K562 (cell line): ENCODE data around the gene SDK1. TPM values are rescaled to one million over a fixed set of nuclear protein-coding genes. Genes with fewer than 3 reads are reported as not detected.

Source experiments
- ATAC-seq: fragments of 200-7000 bp; cut with Tn5 transposase; 3 replicates; pipeline ENCODE4 v1.9.1; 2020; ENCODE audit warnings: moderate library complexity
- BruUV-seq: library from RNA; stranded (reverse); fragments of 400-500 nt; replicated peaks from 2 replicates; lab custom pipeline; 2021; lab: Mats Ljungman, UMichigan
- CTCF ChIA-PET: fragments of 300-600 bp; formaldehyde crosslinking; extraction: SDS; loops from one replicate; lab custom pipeline; 2021; ENCODE audit warnings: low intra/inter-chr PET ratio; lab: Yijun Ruan, JAX
- POLR2A ChIA-PET: fragments of 300-600, 350-650 bp; sonication (Branson Sonifier 250); formaldehyde crosslinking; extraction: SDS; loops from one replicate; lab custom pipeline; 2021; ENCODE audit warnings: antibody characterized with exemption, inconsistent platforms; lab: Yijun Ruan, JAX
- DNase-seq, 4 experiments: peaks; one replicate each; pipeline versions ENCODE4 v3.0.0 to v3.0.0-alpha.2; 2011 to 2018; ENCODE audit warnings: low spot score in 3 of 4, mixed read lengths in 3 of 4; ENCODE audit errors: extremely low read depth in 1 of 4
- FAIRE-seq: peaks from 2 replicates; lab custom pipeline; 2011; peaks lifted over from hg19 to GRCh38; lab: Jason Lieb, UNC
- H2AFZ ChIP-seq: 2 replicates; pipeline ENCODE4 v1.6.0; 2011; ENCODE audit warnings: low read depth, low read length, control low read depth, inconsistent platforms
- H3K27ac ChIP-seq: fragments of 200-600 bp; 3 replicates; pipeline ENCODE4 v1.8.0; 2011; ENCODE audit warnings: low read depth, mild to moderate bottlenecking, control low read depth, inconsistent platforms, low read length, moderate library complexity, mixed read lengths; ENCODE audit errors: extremely low read depth
- H3K27me3 ChIP-seq, 2 experiments: fragments of 300-600 bp in 1 of 2; 2 replicates in 1 of 2; 3 replicates in 1 of 2; pipeline versions ENCODE4 v1.6.0 to v1.8.0; 2011; ENCODE audit warnings: inconsistent platforms in 2 of 2, low read length in 2 of 2, mild to moderate bottlenecking in 1 of 2, mixed read lengths in 1 of 2, moderate library complexity in 1 of 2; ENCODE audit not compliant: control insufficient read depth in 2 of 2, insufficient read depth in 2 of 2
- H3K36me3 ChIP-seq: fragments of 300-600 bp; 3 replicates; pipeline ENCODE4 v1.8.0; 2011; ENCODE audit warnings: mild to moderate bottlenecking, low read length, inconsistent platforms; ENCODE audit not compliant: control insufficient read depth, insufficient read depth
- H3K4me1 ChIP-seq, 2 experiments: fragments of 200-600 bp in 1 of 2; replicated peaks in 1 of 2; 2 replicates in 1 of 2; 3 replicates in 1 of 2; pipeline versions ENCODE4 v1.5.1 to v1.8.0; 2011; ENCODE audit warnings: inconsistent platforms in 2 of 2, low read length in 2 of 2, mild to moderate bottlenecking in 1 of 2, mixed read lengths in 1 of 2, moderate library complexity in 1 of 2; ENCODE audit not compliant: control insufficient read depth in 2 of 2, insufficient read depth in 2 of 2
- H3K4me2 ChIP-seq: 2 replicates; pipeline ENCODE4 v1.6.1; 2011; ENCODE audit warnings: low read length, control low read depth, inconsistent platforms, mixed read lengths; ENCODE audit not compliant: insufficient read depth
- H3K4me3 ChIP-seq: fragments of 200-600 bp; sonication (generic), shearing (Covaris generic); 2 replicates; pipeline ENCODE4 v1.5.1; 2016; ENCODE audit warnings: control low read depth, inconsistent platforms
- H3K79me2 ChIP-seq: fragments of 200-600 bp; 3 replicates; pipeline ENCODE4 v1.8.0; 2011; ENCODE audit warnings: low read length, inconsistent platforms; ENCODE audit not compliant: control insufficient read depth, insufficient read depth
- H3K9ac ChIP-seq, 2 experiments: 2 replicates each; pipeline versions ENCODE4 v1.6.0 to v1.6.1; 2011; ENCODE audit warnings: low read depth in 2 of 2, low read length in 2 of 2, control low read depth in 1 of 2, inconsistent platforms in 1 of 2, mild to moderate bottlenecking in 1 of 2, mixed read lengths in 1 of 2; ENCODE audit not compliant: insufficient read depth in 1 of 2
- H3K9me1 ChIP-seq: one replicate; pipeline ENCODE4 v1.6.0; 2011; ENCODE audit warnings: inconsistent platforms, mild to moderate bottlenecking, low read length, moderate library complexity; ENCODE audit not compliant: control insufficient read depth, insufficient read depth
- H3K9me3 ChIP-seq: replicated peaks from 2 replicates; pipeline ENCODE4 v1.5.1; 2011; ENCODE audit warnings: low read depth, low read length, inconsistent platforms; ENCODE audit not compliant: control insufficient read depth, insufficient read depth
- H4K20me1 ChIP-seq: replicated peaks from 2 replicates; pipeline ENCODE4 v1.6.1; 2011; ENCODE audit warnings: low read length, inconsistent platforms, mixed read lengths; ENCODE audit not compliant: control insufficient read depth, insufficient read depth
- FOXK1 ChIP-seq: sonication (generic); formaldehyde crosslinking; IDR thresholded peaks from 2 replicates; pipeline ENCODE4 v1.8.0; 2022; ENCODE audit warnings: missing genetic modification reagents, mild to moderate bottlenecking, borderline replicate concordance
- GTF2A2 ChIP-seq: IDR thresholded peaks from 2 replicates; pipeline ENCODE4 v1.6.1; 2016; ENCODE audit warnings: mild to moderate bottlenecking, missing genetic modification characterization, missing compliant biosample characterization
- HDAC6 ChIP-seq: IDR thresholded peaks from 2 replicates; pipeline ENCODE4 v1.6.1; 2012; ENCODE audit warnings: low read depth, mild to moderate bottlenecking, control low read depth, inconsistent platforms, low read length, moderate library complexity
- HMBOX1 ChIP-seq: sonication (generic); IDR thresholded peaks from 2 replicates; pipeline ENCODE4 v1.6.1; 2016
- ILF3 ChIP-seq: fragments of 450-650 bp; IDR thresholded peaks from 2 replicates; pipeline ENCODE4 v1.6.1; 2018; ENCODE audit warnings: antibody characterized with exemption, mild to moderate bottlenecking, moderate library complexity, borderline replicate concordance
- KLF6 ChIP-seq: fragments of 250-450 bp; sonication (Bioruptor Pico); IDR thresholded peaks from 2 replicates; pipeline ENCODE4 v1.4.0; 2020; ENCODE audit warnings: mild to moderate bottlenecking, moderate library complexity, borderline replicate concordance
- MYC ChIP-seq, 2 experiments: fragments of 250-450 bp in 1 of 2; sonication (Bioruptor Pico) in 1 of 2; IDR thresholded peaks; 2 replicates each; pipeline versions ENCODE4 v1.5.1 to v1.6.1; 2012 to 2021; ENCODE audit warnings: low read depth in 2 of 2, borderline replicate concordance in 1 of 2, improper control_type of control experiment in 1 of 2, low read length in 1 of 2, mild to moderate bottlenecking in 1 of 2, moderate library complexity in 1 of 2
- PML ChIP-seq: IDR thresholded peaks from 2 replicates; pipeline ENCODE4 v1.6.1; 2012; ENCODE audit warnings: low read length, inconsistent platforms
- RBM39 ChIP-seq: fragments of 200-400 bp; formaldehyde crosslinking; optimal IDR thresholded peaks from 2 replicates; pipeline ENCODE3; 2018; ENCODE audit warnings: low read depth, low read length
- RNF2 ChIP-seq: sonication (generic); IDR thresholded peaks from 2 replicates; pipeline ENCODE4 v1.6.1; 2016
- TCF15 ChIP-seq: fragments of 250-450 bp; sonication (Bioruptor Pico); IDR thresholded peaks from 2 replicates; pipeline ENCODE4 v1.8.0; 2022; ENCODE audit warnings: moderate library complexity, mild to moderate bottlenecking, inconsistent platforms
- UBTF ChIP-seq, 2 experiments: IDR thresholded peaks; 2 replicates each; pipeline ENCODE4 v1.6.1; 2012; ENCODE audit warnings: improper control_type of control experiment in 2 of 2, low read depth in 2 of 2, low read length in 2 of 2, borderline replicate concordance in 1 of 2
- ZNF445 ChIP-seq: fragments of 250-450 bp; sonication (Bioruptor Pico); IDR thresholded peaks from 2 replicates; pipeline ENCODE4 v1.4.0; 2020; ENCODE audit warnings: low read depth, mild to moderate bottlenecking, moderate library complexity
- ZNF449 ChIP-seq: fragments of 250-450 bp; sonication (Bioruptor Pico); IDR thresholded peaks from 2 replicates; pipeline ENCODE4 v1.8.0; 2022; ENCODE audit warnings: moderate library complexity, mild to moderate bottlenecking, inconsistent platforms
- ZNF79 ChIP-seq: fragments of 250-450 bp; sonication (Bioruptor Pico); IDR thresholded peaks from 2 replicates; pipeline ENCODE4 v1.4.0; 2020; ENCODE audit warnings: low read depth, mild to moderate bottlenecking, moderate library complexity
- whole genome bisulfite sequencing: fragments of 100-300 bp; shearing (Covaris generic); methylation state at CpG from one replicate; pipeline ENCODE4 v1.1.6; 2016; ENCODE audit warnings: low coverage, mixed read lengths; ENCODE audit not compliant: insufficient coverage; ENCODE audit errors: missing lambda C conversion rate; 5-methylcytosine and 5-hydroxymethylcytosine counted together
- in situ Hi-C: fragments of 300-500 bp; cut with MboI; formaldehyde crosslinking; loops from 4 replicates; pipeline ENCODE4 v1.15.0; 2018; ENCODE audit warnings: inconsistent platforms, mixed read lengths
- intact Hi-C: fragments of 100-400 bp; cut with micrococcal nuclease; formaldehyde crosslinking; loops from 2 replicates; pipeline ENCODE4 v1.14.2; 2022
- polyA plus RNA-seq, 8 experiments: library from polyadenylated mRNA; depleted of rRNA in 4 of 8; stranded (reverse) in 5 of 8; unstranded in 3 of 8; fragments of >200 nt; fragmentation: Nextera tagmentation in 2 of 8; fragmentation: Illumina TruSeq in 1 of 8; extraction: Ambion mirVana in 2 of 8; extraction: Trizol in 1 of 8; gene quantifications; 2 replicates each; pipeline versions ENCODE4 v1.2.1 to v1.2.3, GENCODE V29; 2011 to 2014; ENCODE audit warnings: inconsistent platforms in 1 of 8, missing spikeins in 1 of 8
- total RNA-seq, 7 experiments: library from RNA; depleted of rRNA in 6 of 7; stranded (reverse); fragments of >200 nt in 6 of 7; fragmentation: Illumina TruSeq in 2 of 7; extraction: Trizol in 2 of 7; gene quantifications; 2 replicates each; pipeline versions ENCODE4 v1.2.1 to v1.2.3, GENCODE V29; 2011 to 2021; ENCODE audit warnings: low replicate concordance in 1 of 7

Gene SDK1
- total and polyA plus RNA-seq, 9 of the 15 experiments (the other 6 are each of a cell fraction or from before 2014, with no cell fraction given): 0.16 TPM; not detected in 8

- TF ChIP-seq ZNF449 (CRISPR knock-in tag) (no peak), HDAC6 (no peak), ZNF445 (CRISPR knock-in tag) (no peak), KLF6 (CRISPR knock-in tag) (no peak)
- TF ChIP-seq, all 486 proteins: peak for 0
Measured at GRCh38 chr7:4068286-4068685, 767.2 kb downstream of the SDK1 start (continued).

GRCh38 chr7:4069268-4070095, 768.4 kb downstream of the SDK1 start:
- no peak overlapping the region for H3K4me2 ChIP-seq
- intact Hi-C loops (no loop called here), in situ Hi-C loops (no loop called here)
- DNase-seq (no peak), ATAC-seq (no peak), FAIRE-seq (no peak)
- no peaks in the 10 kb centered on the region for H3K79me2 ChIP-seq
- H3K9me1 ChIP-seq: no peaks in the 10 kb centered on the region
- WGBS: 3% methylated on average over 23 of the region's 23 CpGs
- CTCF ChIA-PET: no interaction called here
- no peak overlapping the region for H3K27ac ChIP-seq
- H3K36me3 ChIP-seq: no peaks in the 10 kb centered on the region
- POLR2A ChIA-PET: no interaction called here
- no peaks in the 10 kb centered on the region for H3K4me1 ChIP-seq
- no peak overlapping the region for H3K9ac ChIP-seq
- no peaks in the 10 kb centered on the region for H3K9me3 ChIP-seq
- H3K27me3 ChIP-seq: peaks cover 0 to 48% of the 10 kb centered on the region in 2 experiments; a peak in 4 of 5 replicates
- H2AFZ ChIP-seq: no peak overlapping the region
- peaks cover 3% of the 10 kb centered on the region; the same call in 1 of the 2 replicates for H4K20me1 ChIP-seq
- BruUV-seq: no TSS peak
- H3K4me3 ChIP-seq: no peak overlapping the region
- TF ChIP-seq FOXK1 (CRISPR knock-in tag) (no peak), HMBOX1 (no peak), RBM39 (no peak), RNF2 (no peak), GTF2A2 (tag) (no peak), PML (no peak), UBTF (IDR thresholded peaks at IDR 0.05; ENCODE audit: borderline replicate concordance in 1 of 2, low read depth in 2 of 2, low read length in 2 of 2) (no peak), MYC (IDR thresholded peaks at IDR 0.05; ENCODE audit: low read depth, low read length) (no peak), MYC (CRISPR knock-in tag; IDR thresholded peaks at IDR 0.05; ENCODE audit: borderline replicate concordance, low read depth) (no peak), ZNF79 (CRISPR knock-in tag) (no peak), ILF3 (no peak), TCF15 (CRISPR knock-in tag) (no peak)
